ENCODE results near the gene KCND3. TPM values are rescaled to one million over a fixed set of nuclear protein-coding genes. Genes with fewer than 3 reads are reported as not detected.

The KCND3 gene
- total RNA-seq, 1 donor from 2014 or later: 0.31 TPM

DNA sequence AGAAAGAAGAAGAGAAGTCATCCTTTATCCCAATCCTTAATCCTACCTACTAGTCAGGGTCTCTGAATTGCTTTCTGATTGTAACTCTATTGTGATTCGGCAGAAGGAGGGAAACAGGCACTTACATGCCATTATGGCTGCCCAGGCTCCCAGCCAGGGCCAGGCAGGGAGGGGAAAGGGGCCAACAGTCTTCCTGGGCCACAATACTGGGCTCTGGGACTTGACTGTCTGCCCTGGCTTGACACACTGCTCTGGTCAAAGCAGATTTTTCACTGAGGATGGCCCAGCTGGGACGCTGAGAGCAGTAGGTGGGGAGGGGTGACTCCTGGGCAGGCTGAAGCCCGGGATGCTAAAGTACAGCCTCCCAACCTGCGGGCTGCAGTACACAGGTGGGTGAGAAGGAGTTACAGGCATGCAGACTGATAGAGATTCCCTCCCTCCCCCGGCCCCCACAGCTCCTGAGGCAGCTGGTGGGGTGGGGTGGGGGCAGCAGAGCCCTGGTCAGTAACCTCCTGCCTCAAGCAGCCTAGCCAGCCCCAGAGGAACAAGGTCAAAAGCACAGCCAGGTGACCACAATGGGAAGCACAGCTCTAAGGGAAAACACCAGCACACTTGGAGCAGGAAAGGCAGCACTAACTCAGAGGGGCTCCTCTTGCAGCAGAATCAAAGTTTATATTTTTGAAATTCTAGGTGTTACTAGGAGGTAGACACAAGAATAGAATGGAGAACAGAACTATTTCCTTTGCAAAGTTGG, 25.3 kb downstream of the KCND3 start:
- no peak overlapping the region for H3K27ac Mint-ChIP-seq
- H3K4me3 Mint-ChIP-seq: no peak overlapping the region
- H3K27me3 Mint-ChIP-seq (ENCODE audit: low read depth): peaks cover 87% of the 10 kb centered on the region
- no peaks in the 10 kb centered on the region for H3K36me3 Mint-ChIP-seq
- H3K9me3 Mint-ChIP-seq: no peaks in the 10 kb centered on the region
- TF ChIP-seq, protein P1, sequence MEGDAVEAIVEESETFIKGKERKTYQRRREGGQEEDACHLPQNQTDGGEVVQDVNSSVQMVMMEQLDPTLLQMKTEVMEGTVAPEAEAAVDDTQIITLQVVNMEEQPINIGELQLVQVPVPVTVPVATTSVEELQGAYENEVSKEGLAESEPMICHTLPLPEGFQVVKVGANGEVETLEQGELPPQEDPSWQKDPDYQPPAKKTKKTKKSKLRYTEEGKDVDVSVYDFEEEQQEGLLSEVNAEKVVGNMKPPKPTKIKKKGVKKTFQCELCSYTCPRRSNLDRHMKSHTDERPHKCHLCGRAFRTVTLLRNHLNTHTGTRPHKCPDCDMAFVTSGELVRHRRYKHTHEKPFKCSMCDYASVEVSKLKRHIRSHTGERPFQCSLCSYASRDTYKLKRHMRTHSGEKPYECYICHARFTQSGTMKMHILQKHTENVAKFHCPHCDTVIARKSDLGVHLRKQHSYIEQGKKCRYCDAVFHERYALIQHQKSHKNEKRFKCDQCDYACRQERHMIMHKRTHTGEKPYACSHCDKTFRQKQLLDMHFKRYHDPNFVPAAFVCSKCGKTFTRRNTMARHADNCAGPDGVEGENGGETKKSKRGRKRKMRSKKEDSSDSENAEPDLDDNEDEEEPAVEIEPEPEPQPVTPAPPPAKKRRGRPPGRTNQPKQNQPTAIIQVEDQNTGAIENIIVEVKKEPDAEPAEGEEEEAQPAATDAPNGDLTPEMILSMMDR (IDR thresholded peaks at IDR 0.05; ENCODE audit: unreplicated experiment): no peak
- H3K4me1 Mint-ChIP-seq: no peaks in the 10 kb centered on the region
- DNase-seq (ENCODE audit: low spot score in 2 of 2, unreplicated experiment in 2 of 2): no peak

DNA sequence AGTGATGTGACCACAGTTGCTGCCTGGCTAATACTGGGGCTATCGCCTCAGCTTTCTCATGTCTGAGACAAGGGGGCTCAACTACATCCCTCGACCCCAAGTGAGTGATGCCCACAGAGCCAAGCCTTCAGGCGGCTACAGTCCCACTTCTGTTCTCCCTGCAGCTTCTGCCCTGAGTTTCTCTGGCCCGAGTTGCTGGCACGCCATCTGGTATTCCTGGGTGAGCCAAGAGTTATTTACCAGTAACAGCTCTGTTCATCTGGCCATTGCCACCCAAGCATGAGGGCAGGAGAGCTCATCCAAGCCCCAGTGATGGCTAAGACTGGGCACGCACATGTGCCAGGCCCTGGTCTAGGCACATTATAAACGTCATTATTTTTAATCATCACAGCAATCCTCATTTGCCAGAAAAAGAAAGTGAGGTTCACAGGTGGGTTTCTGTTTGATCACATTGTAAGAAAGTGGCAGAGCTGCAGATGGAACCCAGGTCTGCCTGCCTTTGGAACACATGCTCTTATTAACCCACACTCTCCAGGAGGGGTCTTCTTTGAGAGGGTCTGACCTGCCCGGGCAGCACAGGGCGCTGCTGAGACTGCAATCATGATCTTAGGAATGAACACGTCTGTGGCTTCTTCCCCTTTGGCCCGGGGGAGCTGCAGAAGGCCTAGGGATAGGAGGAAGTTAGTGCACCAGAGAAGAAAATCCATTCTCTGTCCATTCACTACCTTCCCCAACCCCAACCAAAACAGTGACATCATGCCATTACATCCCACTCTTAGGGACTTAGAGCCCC, 27.5 kb downstream of the KCND3 start:
- Mint-ChIP-seq H3K9me3 (no peaks in the 10 kb centered on the region), H3K27me3 (ENCODE audit: low read depth) (peaks cover 81% of the 10 kb centered on the region), H3K36me3 (no peaks in the 10 kb centered on the region), H3K4me1 (no peaks in the 10 kb centered on the region), H3K27ac (no peak overlapping the region), H3K4me3 (no peak overlapping the region)
- TF ChIP-seq, protein P1 (IDR thresholded peaks at IDR 0.05; ENCODE audit: unreplicated experiment): no peak
- no peak for DNase-seq (ENCODE audit: low spot score in 2 of 2, unreplicated experiment in 2 of 2)

DNA sequence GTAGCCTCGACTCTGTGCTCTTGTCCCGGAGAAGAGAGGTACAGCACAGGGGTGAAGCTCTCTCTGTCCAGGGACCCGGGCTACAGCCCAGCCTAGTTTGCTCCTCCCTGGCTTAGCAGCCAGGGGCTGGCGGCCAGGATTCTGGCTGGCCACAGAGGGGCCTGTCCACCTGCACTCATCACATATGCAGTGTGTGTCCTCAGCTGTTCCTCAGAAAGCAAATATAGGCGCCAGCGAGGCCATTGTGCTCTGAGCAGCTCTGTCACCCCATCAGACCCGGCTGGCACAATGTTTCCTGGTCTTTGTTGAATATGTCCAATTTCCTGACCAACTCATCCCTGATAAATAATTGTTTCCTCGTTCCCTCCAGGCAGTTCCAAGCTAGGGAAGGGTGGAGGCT, 28.5 kb downstream of the KCND3 start:
- Mint-ChIP-seq H3K9me3 (no peaks in the 10 kb centered on the region), H3K4me1 (no peaks in the 10 kb centered on the region), H3K27me3 (ENCODE audit: low read depth) (peaks cover 79% of the 10 kb centered on the region), H3K36me3 (no peaks in the 10 kb centered on the region), H3K27ac (no peak overlapping the region), H3K4me3 (no peak overlapping the region)
- TF ChIP-seq, protein P1 (IDR thresholded peaks at IDR 0.05; ENCODE audit: unreplicated experiment): no peak
- no peak for DNase-seq (ENCODE audit: low spot score in 2 of 2, unreplicated experiment in 2 of 2)

DNA sequence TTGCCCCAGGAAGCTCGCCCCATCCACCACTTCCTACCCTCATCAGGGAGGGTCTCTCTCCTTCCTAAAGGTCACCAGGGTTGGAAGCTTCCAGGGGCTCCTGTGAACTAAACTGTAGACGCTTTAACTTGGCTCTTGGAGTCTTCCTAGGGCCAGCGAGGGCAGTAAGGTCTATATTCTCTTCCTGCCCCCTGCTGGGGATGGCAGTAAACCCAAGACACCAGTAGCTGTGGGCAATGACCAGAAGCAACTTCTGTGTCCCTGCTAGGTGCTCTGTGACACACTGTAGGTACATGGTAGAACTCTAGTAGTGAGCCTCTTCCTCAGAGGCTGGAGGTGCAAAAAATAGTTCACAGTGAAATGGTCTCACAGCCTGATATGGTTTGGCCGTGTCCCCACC, 30.0 kb downstream of the KCND3 start:
- no peaks in the 10 kb centered on the region for H3K4me1 Mint-ChIP-seq
- DNase-seq (ENCODE audit: low spot score in 2 of 2, unreplicated experiment in 2 of 2): no peak
- no peak overlapping the region for H3K4me3 Mint-ChIP-seq
- no peak overlapping the region for H3K27ac Mint-ChIP-seq
- no peaks in the 10 kb centered on the region for H3K9me3 Mint-ChIP-seq
- peaks cover 72% of the 10 kb centered on the region for H3K27me3 Mint-ChIP-seq (ENCODE audit: low read depth)
- TF ChIP-seq, protein P1 (IDR thresholded peaks at IDR 0.05; ENCODE audit: unreplicated experiment): no peak
- no peaks in the 10 kb centered on the region for H3K36me3 Mint-ChIP-seq

DNA sequence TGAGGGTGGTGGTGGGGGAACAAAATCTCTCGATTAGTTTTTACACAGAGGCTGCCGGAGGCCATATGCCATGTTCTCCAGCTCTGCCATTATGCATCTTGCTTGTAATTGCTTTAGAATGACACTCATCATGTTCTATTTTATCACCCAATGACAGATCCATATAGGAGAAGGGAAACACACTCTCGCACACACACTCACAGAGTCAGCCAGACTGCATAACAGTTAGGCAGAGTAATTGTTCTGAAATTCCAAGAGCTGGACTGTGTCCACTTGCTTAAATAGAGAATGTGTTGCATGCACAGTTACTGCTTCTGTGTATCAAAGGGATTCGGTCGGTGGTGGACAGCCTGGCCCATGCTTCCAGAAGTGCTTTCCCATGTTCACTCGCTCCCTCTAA, 30.6 kb downstream of the KCND3 start:
- H3K9me3 Mint-ChIP-seq: no peaks in the 10 kb centered on the region
- peaks cover 70% of the 10 kb centered on the region for H3K27me3 Mint-ChIP-seq (ENCODE audit: low read depth)
- no peak overlapping the region for H3K27ac Mint-ChIP-seq
- H3K4me1 Mint-ChIP-seq: no peaks in the 10 kb centered on the region
- DNase-seq (ENCODE audit: low spot score in 2 of 2, unreplicated experiment in 2 of 2): no peak
- H3K4me3 Mint-ChIP-seq: no peak overlapping the region
- TF ChIP-seq, protein P1 (IDR thresholded peaks at IDR 0.05; ENCODE audit: unreplicated experiment): no peak
- H3K36me3 Mint-ChIP-seq: no peaks in the 10 kb centered on the region
